HG03039 (cell line): ENCODE data around the gene FAM124A.

Experiments
- ATAC-seq: cut with Tn5 transposase; IDR thresholded peaks from one replicate; pipeline ENCODE4 v1.9.1; 2021; ENCODE audit warnings: mild to moderate bottlenecking, moderate library complexity; ENCODE audit not compliant: unreplicated experiment

Gene FAM124A

GRCh38 chr13:51240178-51240577, 18.0 kb downstream of the FAM124A start:
- no peak for ATAC-seq

DNA sequence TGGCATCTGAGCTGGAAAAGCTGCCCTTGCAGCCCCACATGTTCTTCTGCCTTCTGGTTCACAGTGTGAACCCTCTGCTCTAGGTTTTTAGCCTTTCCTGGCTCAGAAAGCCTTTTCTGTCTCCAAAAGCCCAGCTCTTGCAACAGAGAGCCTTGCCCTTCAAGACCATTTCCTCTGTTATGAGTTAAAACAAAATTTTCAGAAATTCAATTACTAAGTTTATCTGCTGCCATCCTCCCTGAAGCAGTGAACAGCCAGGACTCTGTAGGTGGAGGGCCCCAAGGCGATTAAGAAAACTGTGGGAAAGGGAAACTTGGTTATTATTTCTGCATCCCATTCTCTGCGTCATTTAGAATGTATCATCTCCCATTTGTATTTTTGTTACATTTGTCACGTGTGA, 18.8 kb downstream of the FAM124A start:
- ATAC-seq, result no peak

DNA sequence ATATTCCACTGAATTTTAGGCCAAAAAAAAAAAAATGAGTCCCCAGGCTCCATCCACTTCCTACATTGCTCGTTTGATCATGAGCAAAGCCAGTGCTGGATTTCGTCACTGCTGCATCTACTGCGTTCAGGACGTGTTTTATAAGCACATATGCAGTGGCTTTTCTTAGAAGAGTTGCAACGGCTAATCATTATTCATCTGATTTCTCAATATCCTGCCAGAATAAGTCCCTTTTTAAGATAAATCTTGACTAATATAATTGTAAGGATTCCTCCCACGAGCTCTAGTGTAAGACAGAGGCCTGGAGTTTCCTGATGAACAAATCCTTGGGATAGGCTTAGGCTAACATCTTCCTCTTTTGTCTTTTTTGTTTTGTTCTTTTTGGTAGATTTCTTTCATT, 19.5 kb downstream of the FAM124A start:
- ATAC-seq, result no peak

GRCh38 chr13:51243227-51243626, 21.0 kb downstream of the FAM124A start:
- no peak for ATAC-seq

- no peak for ATAC-seq
Measured at GRCh38 chr13:51243832-51244231, 21.6 kb downstream of the FAM124A start.

GRCh38 chr13:51244637-51245405, 22.6 kb downstream of the FAM124A start:
- no peak for ATAC-seq

- ATAC-seq, result no peak
Measured at GRCh38 chr13:51245583-51245982, 23.4 kb downstream of the FAM124A start.

DNA sequence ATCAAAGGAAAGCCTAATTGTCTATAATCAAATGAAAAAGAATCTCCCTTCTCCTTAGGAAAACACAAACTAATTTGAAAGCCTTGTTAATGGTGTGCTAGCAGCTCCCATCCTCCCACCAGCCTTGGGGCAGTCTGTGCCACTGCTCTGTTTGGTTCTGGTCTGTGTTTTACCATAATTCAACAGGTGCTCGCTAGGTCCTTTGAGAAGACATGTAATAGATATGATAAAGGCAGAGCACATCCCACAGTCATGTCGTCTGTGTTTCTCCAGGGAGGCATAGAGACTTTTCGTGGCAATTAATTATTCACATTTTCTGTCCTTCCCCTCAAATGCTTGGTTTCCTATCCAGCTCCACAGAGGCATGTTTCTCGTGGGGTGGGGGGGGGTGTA, 23.8 kb downstream of the FAM124A start:
- ATAC-seq, result no peak

GRCh38 chr13:51246418-51247277, 24.4 kb downstream of the FAM124A start:
- ATAC-seq, result no peak

DNA sequence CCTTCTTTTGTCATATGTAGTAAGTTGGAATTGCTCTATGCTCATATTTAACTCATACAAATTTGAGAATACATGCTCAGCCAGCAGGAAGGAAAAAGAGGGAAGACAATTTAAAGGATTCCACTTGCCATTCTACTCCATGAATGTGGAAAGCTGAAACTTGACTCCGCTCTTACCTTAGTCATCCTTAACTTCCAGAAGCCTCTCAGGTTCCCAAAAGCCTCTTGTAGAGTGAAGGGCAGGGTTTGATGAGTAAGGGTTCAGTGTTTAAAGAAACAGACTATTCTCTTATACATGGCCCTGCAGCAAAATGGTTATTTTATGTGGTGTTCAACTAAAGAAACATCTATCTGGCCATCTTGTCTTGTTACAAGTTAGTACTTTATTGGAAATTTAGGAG, 27.1 kb downstream of the FAM124A start:
- no peak for ATAC-seq

DNA sequence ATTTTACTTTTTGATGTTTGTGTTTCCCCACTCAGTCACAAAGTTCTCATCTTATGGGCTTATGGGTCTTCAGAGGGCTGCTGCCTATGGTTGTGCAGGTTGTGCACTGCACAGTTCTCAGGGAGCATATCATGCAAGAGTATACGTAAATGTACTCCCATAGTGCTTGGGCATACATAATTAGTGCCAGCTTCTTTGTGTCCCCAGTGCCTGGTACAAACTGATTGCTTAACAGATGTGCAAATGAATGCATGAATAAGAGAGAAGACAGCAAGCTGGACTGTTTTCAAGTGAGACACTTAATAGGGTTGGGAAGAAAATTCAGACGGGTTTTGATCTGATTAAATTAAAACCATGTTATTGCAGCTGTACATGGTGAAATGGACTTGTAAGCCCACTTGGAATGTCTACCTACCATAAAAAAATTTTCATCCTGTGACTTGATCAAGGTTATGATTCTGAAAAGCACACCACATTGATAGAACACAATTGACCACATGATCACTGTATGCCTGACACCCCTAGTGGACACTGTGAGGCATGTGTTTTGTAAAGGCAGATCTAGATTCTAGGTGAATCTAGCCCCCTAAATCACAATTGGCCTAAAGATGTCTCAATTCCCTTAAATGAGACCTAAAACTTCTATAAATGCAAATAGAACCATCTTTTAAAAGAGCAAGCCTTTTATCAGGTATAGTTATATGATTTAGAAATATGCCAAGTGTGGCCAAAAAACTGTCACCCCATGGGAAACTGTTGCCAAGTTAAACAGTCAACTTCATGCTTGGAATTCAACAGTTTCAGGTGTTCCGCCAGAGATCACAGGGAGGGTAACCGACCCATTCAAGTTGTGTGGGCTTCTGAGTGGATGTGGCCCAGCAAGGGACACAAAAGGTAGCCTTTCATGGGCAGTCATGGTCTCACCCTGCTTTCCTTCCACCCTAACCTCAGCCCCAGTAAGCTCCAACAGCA, 27.9 kb downstream of the FAM124A start:
- ATAC-seq, result no peak

- ATAC-seq, result no peak
Measured at GRCh38 chr13:51251480-51251879, 29.3 kb downstream of the FAM124A start.

GRCh38 chr13:51252954-51253532, 30.8 kb downstream of the FAM124A start:
- ATAC-seq, result no peak

- ATAC-seq, result no peak
Measured at GRCh38 chr13:51255556-51255955, 33.4 kb downstream of the FAM124A start.

GRCh38 chr13:51257187-51257586, 35.0 kb downstream of the FAM124A start:
- ATAC-seq, result no peak

- no peak for ATAC-seq
Measured at GRCh38 chr13:51258612-51259548, 36.7 kb downstream of the FAM124A start.

DNA sequence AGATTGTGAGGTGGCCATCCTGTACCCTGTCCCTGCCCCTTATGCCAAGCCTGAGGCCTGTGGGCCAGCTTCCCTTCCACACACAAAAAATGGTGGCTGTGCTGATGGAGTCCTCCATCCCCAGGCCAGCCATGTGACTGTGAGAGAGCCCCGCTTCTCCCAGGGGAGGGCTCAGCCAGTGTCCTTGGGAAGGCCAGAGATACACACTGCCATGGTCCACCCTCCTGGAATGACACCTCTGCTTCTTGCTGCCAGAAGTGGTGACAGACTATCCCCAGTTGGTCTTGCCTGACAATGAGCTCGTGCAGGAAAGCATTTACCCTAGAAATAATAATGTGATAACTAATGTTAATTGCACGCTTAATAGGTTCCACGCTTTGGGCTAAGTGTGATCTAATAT, 38.0 kb downstream of the FAM124A start:
- no peak for ATAC-seq

GRCh38 chr13:51261610-51262249, 39.5 kb downstream of the FAM124A start:
- no peak for ATAC-seq
